ENCODE measurements around the gene PRKD2.

PRKD2 gene

DNA sequence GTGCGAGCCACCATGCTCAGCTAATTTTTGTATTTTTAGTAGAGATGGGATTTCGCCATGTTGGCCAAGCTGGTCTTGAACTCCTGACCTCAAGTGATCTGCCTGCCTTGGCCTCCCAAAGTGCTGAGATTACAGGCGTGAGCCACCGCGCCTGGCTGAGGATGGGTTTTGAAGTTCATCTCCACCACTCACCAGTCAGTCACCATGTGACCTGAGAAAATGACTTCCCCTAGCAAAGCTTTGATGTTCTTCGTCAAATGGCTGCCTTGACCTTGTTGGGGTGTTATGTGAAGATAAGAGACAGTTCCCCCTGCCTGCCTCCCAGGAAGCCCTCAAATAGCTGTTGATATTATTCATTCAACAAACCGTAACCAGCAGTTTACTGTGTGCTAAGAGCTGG is 87.9 kb downstream of the PRKD2 start:
- peak; percentile 36 for DNase-seq

DNA sequence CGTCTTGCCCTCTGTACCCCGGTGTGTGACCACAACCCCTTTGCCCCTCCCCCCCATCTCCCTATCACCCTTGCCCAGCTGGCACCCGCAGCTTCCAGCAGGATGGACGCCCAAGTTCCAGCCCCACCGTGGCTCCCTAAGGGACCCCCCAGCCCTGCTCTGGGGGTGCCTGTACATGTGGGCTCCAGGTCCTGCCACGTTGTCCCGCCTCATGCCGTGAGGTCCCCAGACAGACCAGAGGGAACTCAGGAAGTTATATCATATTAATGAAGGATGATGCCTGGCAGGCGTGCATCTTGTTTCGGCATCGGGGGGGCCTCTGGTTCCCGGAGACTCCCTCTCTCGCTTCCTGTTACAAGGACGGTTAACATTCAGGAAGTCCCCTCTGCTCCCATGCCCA is 90.5 kb downstream of the PRKD2 start:
- no peak for DNase-seq

DNA sequence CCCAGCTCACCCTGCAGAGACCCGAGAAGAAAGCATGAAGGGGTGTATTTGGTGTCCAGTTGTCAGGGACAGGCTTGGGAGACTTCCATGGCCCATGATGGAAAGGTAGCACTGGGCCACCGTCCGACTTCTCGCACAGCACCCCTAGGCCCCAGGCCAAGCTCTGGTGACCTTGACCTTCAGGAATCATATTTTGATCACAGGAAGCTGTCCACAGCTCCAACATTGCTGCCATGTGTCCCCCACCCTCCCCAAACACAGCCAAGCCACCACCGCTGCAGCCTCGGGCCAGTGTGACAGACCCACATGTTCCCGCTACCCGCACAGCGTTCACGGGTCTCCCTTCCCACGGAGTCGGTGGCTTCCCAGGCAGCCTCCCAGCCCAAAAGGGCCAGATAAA is 91.2 kb downstream of the PRKD2 start:
- DNase-seq = no peak

DNA sequence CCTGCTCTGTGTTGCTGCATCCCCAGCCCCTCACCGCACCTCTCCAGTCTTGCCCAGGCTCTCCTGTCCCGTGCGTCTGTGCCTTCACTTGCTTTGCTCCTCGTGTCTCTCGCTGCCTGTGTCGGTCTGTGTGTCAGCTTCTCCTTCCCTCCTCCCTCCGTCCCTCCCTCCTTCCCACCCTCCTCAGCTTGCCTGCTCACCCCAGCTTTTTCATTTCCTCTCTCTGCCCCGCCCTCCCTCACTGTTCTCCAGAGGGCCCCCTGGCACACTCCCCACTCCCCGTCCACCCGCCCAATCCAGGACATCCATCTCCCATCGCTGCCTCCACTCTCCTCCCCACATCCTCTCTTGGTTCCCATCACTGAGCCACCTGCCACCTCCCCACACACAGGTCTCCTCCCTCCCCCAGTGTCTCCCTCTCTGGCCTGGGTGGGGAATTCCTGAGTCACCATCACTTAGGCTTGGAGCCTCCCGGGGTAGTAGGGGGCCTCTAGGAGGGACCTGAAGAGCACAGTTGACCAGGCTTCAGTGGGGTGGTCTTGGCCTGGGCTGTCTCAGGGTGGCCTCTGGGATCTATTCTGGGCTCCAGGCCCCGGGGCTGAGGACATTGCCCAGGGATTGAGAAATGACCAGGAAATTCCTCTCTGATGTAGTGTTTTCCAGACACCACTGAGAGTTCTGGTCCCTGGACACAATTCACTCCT is 91.8 kb downstream of the PRKD2 start, which contains the start of gene PTGIR:
Gene PTGIR, minus strand, starts transcription at position 132 of the 704 bp plus-strand sequence. CDS start 864 bp downstream, outside the sequence.
- DNase-seq = peak; percentile 80
